Measurements from ENCODE around the gene ZAR1.

The ZAR1 gene

DNA sequence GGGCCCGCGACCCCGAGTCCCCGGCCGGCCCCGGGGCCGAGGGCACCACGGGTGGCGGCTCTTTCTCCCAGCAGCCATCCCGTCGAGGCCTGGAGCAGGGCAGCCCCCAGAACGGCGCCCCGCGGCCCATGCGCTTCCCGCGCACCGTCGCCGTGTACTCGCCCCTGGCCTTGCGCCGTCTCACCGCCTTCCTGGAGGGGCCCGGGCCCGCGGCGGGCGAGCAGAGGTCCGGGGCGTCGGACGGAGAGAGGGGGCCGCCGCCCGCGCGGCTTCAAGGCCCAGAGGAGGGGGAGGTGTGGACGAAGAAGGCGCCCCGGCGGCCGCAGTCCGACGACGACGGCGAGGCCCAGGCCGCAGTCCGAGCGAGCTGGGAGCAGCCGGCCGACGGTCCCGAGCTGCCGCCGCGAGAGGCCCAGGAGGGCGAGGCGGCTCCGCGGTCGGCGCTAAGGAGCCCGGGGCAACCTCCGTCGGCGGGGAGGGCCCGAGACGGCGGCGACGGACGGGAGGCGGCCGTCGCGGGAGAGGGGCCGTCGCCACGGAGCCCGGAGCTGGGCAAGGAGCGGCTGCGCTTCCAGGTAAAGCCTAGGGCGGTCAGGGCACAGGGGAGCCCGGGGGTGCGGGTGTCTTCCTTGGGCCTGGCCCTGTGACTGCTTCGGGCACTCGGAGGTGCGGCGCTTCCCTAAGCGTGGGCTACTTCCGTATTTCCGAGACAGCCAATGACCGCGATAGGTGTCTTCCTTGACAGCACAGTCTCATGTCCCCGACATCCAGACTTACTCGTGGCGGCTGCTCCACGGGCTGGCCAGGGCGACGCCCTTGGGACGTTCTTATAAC is 845 bp downstream of the ZAR1 start:
- WGBS = 38% methylated on average over 104 of the region's 104 CpGs
- no peaks in the 10 kb centered on the region for H3K36me3 ChIP-seq (ENCODE audit: insufficient read depth, low read length)
- no peaks in the 10 kb centered on the region for H3K9me3 ChIP-seq (ENCODE audit: insufficient read depth, low read depth, low read length)
- H3K27ac ChIP-seq (ENCODE audit: low read depth, low read length) = no peak overlapping the region
- H3K4me1 ChIP-seq (ENCODE audit: insufficient read depth, low read length) = peaks cover 11% of the 10 kb centered on the region
- H3K9ac ChIP-seq (ENCODE audit: low read depth, low read length) = peak overlapping the region; percentile 36; the same call in 1 of the 2 replicates
- peaks cover 68% of the 10 kb centered on the region for H3K27me3 ChIP-seq (ENCODE audit: insufficient read depth, low read length)
- peak overlapping the region; percentile 55 for H3K4me3 ChIP-seq (ENCODE audit: low read length)

DNA sequence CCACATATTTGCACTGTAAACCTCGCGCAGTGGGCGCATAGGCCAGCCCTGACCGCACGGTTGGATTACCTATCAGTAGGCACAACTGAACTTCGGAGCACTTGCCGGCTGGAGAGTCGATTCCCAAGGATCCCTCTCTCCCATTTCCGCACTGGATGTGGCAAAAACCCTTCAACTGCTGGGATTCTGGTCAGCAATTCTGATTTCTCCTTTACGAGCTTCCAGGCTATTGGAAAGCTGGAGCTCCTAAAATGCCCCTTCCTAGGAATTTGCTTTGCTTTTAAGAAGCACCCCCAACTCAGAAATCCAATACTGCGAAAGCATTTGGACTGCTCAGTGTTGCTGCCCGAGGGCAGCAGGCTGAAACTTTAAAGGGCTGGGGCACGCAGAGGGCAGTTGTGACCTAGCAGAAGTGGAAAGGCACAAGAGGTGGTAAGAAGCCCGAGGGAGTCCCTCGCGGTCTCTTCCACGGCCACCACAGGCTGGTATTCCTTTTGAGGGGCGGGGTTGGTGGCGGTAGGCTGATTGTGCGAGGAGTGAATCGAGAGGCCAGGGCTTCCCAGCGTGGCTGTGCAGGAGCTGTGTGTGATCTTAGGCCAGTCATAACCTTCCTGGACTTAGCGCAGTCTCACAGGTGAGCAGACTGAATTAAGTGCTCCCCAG is 1.6 kb downstream of the ZAR1 start:
- peak overlapping the region; percentile 55 for H3K4me3 ChIP-seq (ENCODE audit: low read length)
- H3K4me1 ChIP-seq (ENCODE audit: insufficient read depth, low read length) = peaks cover 11% of the 10 kb centered on the region
- WGBS = 82% methylated on average over 23 of the region's 23 CpGs
- no peak overlapping the region for H3K27ac ChIP-seq (ENCODE audit: low read depth, low read length)
- no peaks in the 10 kb centered on the region for H3K36me3 ChIP-seq (ENCODE audit: insufficient read depth, low read length)
- H3K9ac ChIP-seq (ENCODE audit: low read depth, low read length) = no peak overlapping the region
- no peaks in the 10 kb centered on the region for H3K9me3 ChIP-seq (ENCODE audit: insufficient read depth, low read depth, low read length)
- H3K27me3 ChIP-seq (ENCODE audit: insufficient read depth, low read length) = peaks cover 63% of the 10 kb centered on the region

DNA sequence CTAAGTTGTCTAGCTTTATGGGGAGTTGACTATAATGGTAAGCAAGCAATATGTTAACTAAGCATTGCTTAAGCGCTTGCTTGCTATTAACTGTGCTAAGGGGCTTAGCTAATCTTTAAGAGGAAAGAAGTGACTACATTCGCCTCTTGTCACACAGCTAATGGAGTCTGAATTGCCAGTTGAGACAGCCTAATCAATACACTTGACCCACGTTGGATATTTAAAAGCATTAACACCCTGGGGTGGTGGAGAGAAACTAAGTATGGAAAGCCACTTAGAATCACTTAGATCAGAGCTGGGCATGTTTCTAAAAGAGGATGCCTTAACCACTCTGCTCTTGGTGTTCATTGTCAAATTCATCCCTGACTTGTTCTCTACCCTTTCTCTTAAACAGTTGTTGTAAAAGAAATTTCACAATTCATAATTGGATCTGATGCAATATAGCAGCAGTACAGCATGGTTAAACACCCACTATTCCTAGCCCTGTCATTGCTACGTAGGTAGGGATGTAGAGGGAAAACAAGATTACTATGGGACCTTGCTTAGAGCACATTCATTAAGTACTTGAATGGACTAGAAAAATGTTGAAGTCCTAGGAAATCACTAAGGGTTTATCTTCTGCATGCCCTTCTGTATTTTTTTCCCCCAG is 3.5 kb downstream of the ZAR1 start:
- Histone ChIP-seq H3K9ac (ENCODE audit: low read depth, low read length) (no peak overlapping the region), H3K27ac (ENCODE audit: low read depth, low read length) (no peak overlapping the region), H3K9me3 (ENCODE audit: insufficient read depth, low read depth, low read length) (no peaks in the 10 kb centered on the region), H3K4me3 (ENCODE audit: low read length) (no peak overlapping the region), H3K4me1 (ENCODE audit: insufficient read depth, low read length) (peaks cover 10% of the 10 kb centered on the region), H3K36me3 (ENCODE audit: insufficient read depth, low read length) (peaks cover 10% of the 10 kb centered on the region; the same call in 1 of the 2 replicates), H3K27me3 (ENCODE audit: insufficient read depth, low read length) (peaks cover 47% of the 10 kb centered on the region)
- WGBS = 72% methylated on average over 4 of the region's 4 CpGs

DNA sequence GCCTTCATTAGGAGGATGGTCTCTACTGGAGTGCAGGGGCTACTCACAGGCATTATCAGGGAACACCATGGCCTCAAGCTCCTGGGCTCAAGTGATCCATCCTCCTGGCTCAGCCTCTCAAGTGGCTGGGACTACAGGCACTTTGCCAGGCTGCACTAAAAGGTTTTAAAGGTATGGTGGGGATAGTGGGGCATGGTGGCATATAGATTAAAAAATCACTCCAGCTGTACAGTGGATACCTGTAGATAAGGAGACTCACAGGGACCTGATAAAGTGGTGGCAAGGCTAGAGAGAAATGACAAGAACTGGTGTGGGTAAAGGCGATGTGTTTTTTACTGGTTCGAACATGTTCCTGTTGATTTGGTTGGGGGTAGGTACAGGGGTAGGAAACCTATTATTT is 5.9 kb downstream of the ZAR1 start:
- Histone ChIP-seq H3K36me3 (ENCODE audit: insufficient read depth, low read length) (peaks cover 30% of the 10 kb centered on the region), H3K27me3 (ENCODE audit: insufficient read depth, low read length) (peaks cover 23% of the 10 kb centered on the region), H3K4me1 (ENCODE audit: insufficient read depth, low read length) (peaks cover 13% of the 10 kb centered on the region; the same call in 1 of the 2 replicates), H3K9ac (ENCODE audit: low read depth, low read length) (no peak overlapping the region), H3K9me3 (ENCODE audit: insufficient read depth, low read depth, low read length) (no peaks in the 10 kb centered on the region), H3K27ac (ENCODE audit: low read depth, low read length) (no peak overlapping the region), H3K4me3 (ENCODE audit: low read length) (no peak overlapping the region)
- 97% methylated on average over 2 of the region's 2 CpGs for WGBS

DNA sequence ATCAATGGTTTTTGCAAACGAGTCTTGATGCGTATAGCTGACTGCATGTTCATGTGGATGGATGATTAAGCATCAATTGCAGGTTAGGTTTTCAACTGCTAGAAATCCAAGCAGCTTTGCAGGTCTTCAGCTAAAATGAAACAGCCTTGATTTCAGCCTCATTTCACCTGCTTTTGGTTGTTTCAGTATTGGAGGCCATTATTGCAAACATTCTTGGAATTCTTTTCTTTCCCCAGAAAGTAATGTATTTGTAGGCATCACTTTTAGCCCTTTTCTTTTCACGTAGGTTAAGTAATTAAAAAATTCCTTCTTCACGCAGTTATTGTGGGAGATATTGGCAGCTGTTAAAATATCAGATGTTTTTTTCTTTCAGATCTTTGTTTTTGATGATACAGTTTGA is 8.8 kb downstream of the ZAR1 start:
- H3K27me3 ChIP-seq (ENCODE audit: insufficient read depth, low read length) = no peaks in the 10 kb centered on the region
- no peaks in the 10 kb centered on the region for H3K9me3 ChIP-seq (ENCODE audit: insufficient read depth, low read depth, low read length)
- peaks cover 48% of the 10 kb centered on the region for H3K36me3 ChIP-seq (ENCODE audit: insufficient read depth, low read length)
- no peak overlapping the region for H3K4me3 ChIP-seq (ENCODE audit: low read length)
- H3K27ac ChIP-seq (ENCODE audit: low read depth, low read length) = no peak overlapping the region
- no peak overlapping the region for H3K9ac ChIP-seq (ENCODE audit: low read depth, low read length)
- 97% methylated on average over 4 of the region's 4 CpGs for WGBS
- peaks cover 13% of the 10 kb centered on the region for H3K4me1 ChIP-seq (ENCODE audit: insufficient read depth, low read length)

DNA sequence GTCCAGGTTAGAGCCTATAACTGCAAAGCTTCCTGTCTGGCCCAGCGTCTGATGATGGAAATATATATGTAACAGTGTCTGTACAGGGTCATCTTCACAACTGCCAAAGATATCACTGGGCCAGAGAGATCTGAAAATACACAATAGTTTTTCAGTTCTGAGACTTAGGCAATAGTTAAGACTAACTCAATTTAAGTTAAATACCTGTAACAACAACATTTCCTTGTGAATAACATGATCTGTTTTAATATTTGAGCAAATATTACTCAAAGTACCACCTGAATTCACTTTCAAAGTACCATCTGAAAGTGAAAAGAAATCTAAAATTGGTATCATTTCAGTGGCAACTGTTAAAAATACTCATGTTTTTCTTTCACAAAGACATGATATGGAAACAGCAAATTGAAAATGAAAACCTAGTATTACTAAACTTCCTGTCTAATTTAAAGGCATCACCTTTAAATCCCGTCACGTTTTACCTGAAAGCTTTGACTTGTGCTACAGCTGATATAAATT is 9.6 kb downstream of the ZAR1 start:
- WGBS = 94% methylated on average over 3 of the region's 3 CpGs
- H3K4me3 ChIP-seq (ENCODE audit: low read length) = no peak overlapping the region

DNA sequence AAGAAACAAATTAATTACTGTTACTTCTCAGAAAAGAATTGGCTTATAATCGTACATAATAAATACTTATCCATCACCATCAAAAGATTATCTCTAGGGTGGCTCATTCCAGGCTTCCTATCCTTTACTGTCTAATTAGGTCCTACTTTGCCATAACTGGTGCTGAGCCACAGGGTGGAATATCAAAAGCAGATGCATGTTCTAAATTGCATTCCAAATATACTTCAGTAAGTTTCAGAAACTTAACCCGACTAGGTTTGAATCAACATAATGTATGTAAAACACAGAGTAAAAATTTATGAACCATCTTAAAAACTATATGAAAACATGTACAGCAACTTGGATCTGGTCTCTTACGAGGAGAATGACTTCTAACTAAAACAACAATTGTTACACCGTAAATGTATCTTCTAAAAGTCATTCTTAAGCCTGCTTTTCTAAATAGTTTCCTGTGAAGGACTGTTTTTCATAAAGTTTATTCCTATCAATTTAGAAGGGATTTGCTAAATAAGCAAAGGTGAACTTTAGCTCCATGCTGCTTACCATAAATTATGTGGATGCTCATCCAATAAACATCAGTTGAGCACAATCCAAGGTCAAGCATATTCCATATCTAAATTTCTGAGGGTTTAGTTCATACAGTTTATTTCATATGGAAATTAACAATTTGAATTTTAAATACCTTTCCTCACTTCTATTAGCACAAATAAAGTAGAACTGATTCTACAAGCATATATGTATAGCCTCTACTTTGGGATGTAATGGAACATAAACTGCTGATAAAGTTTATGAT is 13.4 kb downstream of the ZAR1 start:
- WGBS = 77% methylated on average over 4 of the region's 4 CpGs
- Histone ChIP-seq H3K9me3 (ENCODE audit: insufficient read depth, low read depth, low read length) (no peaks in the 10 kb centered on the region), H3K27ac (ENCODE audit: low read depth, low read length) (no peak overlapping the region), H3K4me1 (ENCODE audit: insufficient read depth, low read length) (peaks cover 13% of the 10 kb centered on the region), H3K36me3 (ENCODE audit: insufficient read depth, low read length) (peaks cover 80% of the 10 kb centered on the region), H3K9ac (ENCODE audit: low read depth, low read length) (no peak overlapping the region), H3K4me3 (ENCODE audit: low read length) (no peak overlapping the region), H3K27me3 (ENCODE audit: insufficient read depth, low read length) (no peaks in the 10 kb centered on the region)

More for the DNA sequence above, 9.6 kb downstream of the ZAR1 start:
- Histone ChIP-seq H3K36me3 (ENCODE audit: insufficient read depth, low read length) (peaks cover 55% of the 10 kb centered on the region), H3K9me3 (ENCODE audit: insufficient read depth, low read depth, low read length) (no peaks in the 10 kb centered on the region), H3K27me3 (ENCODE audit: insufficient read depth, low read length) (no peaks in the 10 kb centered on the region), H3K4me1 (ENCODE audit: insufficient read depth, low read length) (peaks cover 13% of the 10 kb centered on the region), H3K9ac (ENCODE audit: low read depth, low read length) (no peak overlapping the region), H3K27ac (ENCODE audit: low read depth, low read length) (no peak overlapping the region)

DNA sequence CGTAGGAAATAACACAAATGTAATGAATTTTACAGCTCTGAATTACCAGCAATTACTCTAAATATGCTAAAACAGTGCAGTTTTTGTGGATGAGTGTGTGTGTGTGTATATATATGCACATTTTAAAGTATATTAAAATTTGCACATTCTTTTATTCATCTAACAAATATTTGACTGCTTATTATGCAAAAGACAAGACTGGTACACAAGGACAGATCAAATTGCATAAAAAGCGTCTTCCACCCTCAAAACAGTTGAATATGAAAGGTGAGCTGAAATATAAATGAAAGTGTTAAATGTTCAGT is 13.9 kb downstream of the ZAR1 start:
- Histone ChIP-seq H3K4me3 (ENCODE audit: low read length) (no peak overlapping the region), H3K36me3 (ENCODE audit: insufficient read depth, low read length) (peaks cover 81% of the 10 kb centered on the region), H3K27ac (ENCODE audit: low read depth, low read length) (no peak overlapping the region), H3K9ac (ENCODE audit: low read depth, low read length) (no peak overlapping the region), H3K27me3 (ENCODE audit: insufficient read depth, low read length) (no peaks in the 10 kb centered on the region), H3K4me1 (ENCODE audit: insufficient read depth, low read length) (peaks cover 7% of the 10 kb centered on the region), H3K9me3 (ENCODE audit: insufficient read depth, low read depth, low read length) (no peaks in the 10 kb centered on the region)
- 88% methylated on average over 1 of the region's 2 CpGs for WGBS

DNA sequence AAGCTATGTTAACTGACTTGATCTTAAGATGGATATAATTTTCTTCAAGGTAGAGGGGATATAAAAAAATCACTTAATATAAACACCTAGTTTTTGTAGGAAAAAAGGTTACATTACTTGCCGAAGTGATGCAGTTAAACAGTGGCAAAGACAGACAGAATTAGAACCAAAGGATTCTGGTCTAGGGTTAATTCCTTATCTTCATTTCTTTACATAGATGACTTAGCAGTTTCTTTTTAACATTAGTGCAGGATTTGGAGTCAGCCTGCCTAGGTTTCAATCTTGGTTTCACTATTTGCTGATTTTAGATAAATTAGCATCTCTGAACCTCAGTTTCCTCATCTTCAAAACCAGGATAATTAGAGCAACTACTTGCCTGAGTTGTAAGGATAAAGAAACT is 14.3 kb downstream of the ZAR1 start:
- peaks cover 4% of the 10 kb centered on the region for H3K4me1 ChIP-seq (ENCODE audit: insufficient read depth, low read length)
- WGBS = 100% methylated on average over 1 of the region's 1 CpG
- no peak overlapping the region for H3K4me3 ChIP-seq (ENCODE audit: low read length)
- no peaks in the 10 kb centered on the region for H3K27me3 ChIP-seq (ENCODE audit: insufficient read depth, low read length)
- H3K9ac ChIP-seq (ENCODE audit: low read depth, low read length) = no peak overlapping the region
- H3K9me3 ChIP-seq (ENCODE audit: insufficient read depth, low read depth, low read length) = no peaks in the 10 kb centered on the region
- H3K36me3 ChIP-seq (ENCODE audit: insufficient read depth, low read length) = peaks cover 81% of the 10 kb centered on the region
- no peak overlapping the region for H3K27ac ChIP-seq (ENCODE audit: low read depth, low read length)

DNA sequence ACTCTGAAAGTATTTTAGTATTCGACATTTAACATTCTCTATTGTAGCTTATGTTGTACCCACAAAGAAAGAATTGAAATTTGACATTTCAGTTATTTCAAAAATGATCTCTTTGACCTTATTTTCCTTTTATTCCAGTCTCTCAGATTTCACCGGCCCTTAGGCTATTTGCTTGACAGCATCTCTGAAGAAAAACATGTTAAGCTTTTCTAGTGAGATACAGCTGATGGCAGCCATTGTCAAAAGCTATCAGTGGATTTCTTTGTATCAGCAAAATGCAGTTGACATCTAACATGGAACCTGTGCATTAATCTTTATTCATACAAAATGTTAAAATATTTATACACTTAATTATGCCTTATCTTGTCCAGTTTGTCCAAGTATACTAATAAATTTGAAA is 16.7 kb downstream of the ZAR1 start:
- Histone ChIP-seq H3K4me3 (ENCODE audit: low read length) (no peak overlapping the region), H3K4me1 (ENCODE audit: insufficient read depth, low read length) (no peaks in the 10 kb centered on the region; the same call in 1 of the 2 replicates), H3K27ac (ENCODE audit: low read depth, low read length) (no peak overlapping the region), H3K27me3 (ENCODE audit: insufficient read depth, low read length) (no peaks in the 10 kb centered on the region), H3K36me3 (ENCODE audit: insufficient read depth, low read length) (peaks cover 85% of the 10 kb centered on the region), H3K9me3 (ENCODE audit: insufficient read depth, low read depth, low read length) (no peaks in the 10 kb centered on the region), H3K9ac (ENCODE audit: low read depth, low read length) (no peak overlapping the region)
- 100% methylated on average over 2 of the region's 2 CpGs for WGBS
